Astrocyte (in vitro differentiated cells and primary cell): ENCODE results near the gene CMIP. TPM values are rescaled to one million over a fixed set of nuclear protein-coding genes. Genes with fewer than 3 reads are reported as not detected.

Experiments used
- DNase-seq: peaks from one replicate; pipeline ENCODE4 v3.0.0-alpha.2; 2010; ENCODE audit warnings: low read depth
- FAIRE-seq: peaks from 2 replicates; lab custom pipeline; 2011; peaks lifted over from hg19 to GRCh38; lab: Jason Lieb, UNC
- H2AFZ ChIP-seq: 2 replicates; pipeline ENCODE4 v1.6.0; 2012; ENCODE audit warnings: low read depth, low read length, inconsistent platforms
- H3K27ac ChIP-seq: 2 replicates; pipeline ENCODE4 v1.5.1; 2011; ENCODE audit warnings: low read depth, low read length, inconsistent platforms
- H3K27me3 ChIP-seq: 2 replicates; pipeline ENCODE4 v1.6.0; 2011; ENCODE audit warnings: low read length, inconsistent platforms; ENCODE audit not compliant: insufficient read depth
- H3K36me3 ChIP-seq: 2 replicates; pipeline ENCODE4 v1.5.1; 2011; ENCODE audit warnings: low read length, inconsistent platforms; ENCODE audit not compliant: insufficient read depth
- H3K4me1 ChIP-seq: 2 replicates; pipeline ENCODE4 v1.5.1; 2011; ENCODE audit warnings: low read length, inconsistent platforms; ENCODE audit not compliant: insufficient read depth
- H3K4me2 ChIP-seq: 2 replicates; pipeline ENCODE4 v1.6.0; 2012; ENCODE audit warnings: low read length, inconsistent platforms
- H3K4me3 ChIP-seq: 2 replicates; pipeline ENCODE4 v1.5.1; 2011; ENCODE audit warnings: low read depth, mild to moderate bottlenecking, low read length, inconsistent platforms; ENCODE audit not compliant: insufficient read depth
- H3K79me2 ChIP-seq: 2 replicates; pipeline ENCODE4 v1.6.0; 2012; ENCODE audit warnings: mild to moderate bottlenecking, low read length, inconsistent platforms; ENCODE audit not compliant: insufficient read depth
- H3K9ac ChIP-seq: 2 replicates; pipeline ENCODE4 v1.6.0; 2012; ENCODE audit warnings: mild to moderate bottlenecking, low read length, inconsistent platforms
- H3K9me3 ChIP-seq: 2 replicates; pipeline ENCODE4 v1.5.1; 2012; ENCODE audit warnings: low read depth, mild to moderate bottlenecking, low read length, inconsistent platforms; ENCODE audit not compliant: insufficient read depth
- H4K20me1 ChIP-seq: 2 replicates; pipeline ENCODE4 v1.6.0; 2012; ENCODE audit warnings: low read length, inconsistent platforms; ENCODE audit not compliant: insufficient read depth
- H3K27ac Mint-ChIP-seq: one replicate; pipeline ENCODE4 v1.8.0; 2021; ENCODE audit warnings: mild to moderate bottlenecking, mixed read lengths; ENCODE audit not compliant: unreplicated experiment
- H3K27me3 Mint-ChIP-seq: one replicate; pipeline ENCODE4 v1.8.0; 2021; ENCODE audit warnings: low read depth, mixed read lengths; ENCODE audit not compliant: unreplicated experiment
- H3K36me3 Mint-ChIP-seq: one replicate; pipeline ENCODE4 v1.8.0; 2021; ENCODE audit warnings: low read depth, mixed read lengths; ENCODE audit not compliant: unreplicated experiment
- H3K4me1 Mint-ChIP-seq: one replicate; pipeline ENCODE4 v1.8.0; 2021; ENCODE audit warnings: low read depth, mixed read lengths; ENCODE audit not compliant: unreplicated experiment
- H3K4me3 Mint-ChIP-seq: one replicate; pipeline ENCODE4 v1.8.0; 2021; ENCODE audit warnings: mild to moderate bottlenecking, moderate library complexity, mixed read lengths; ENCODE audit not compliant: unreplicated experiment
- H3K9me3 Mint-ChIP-seq: one replicate; pipeline ENCODE4 v1.8.0; 2021; ENCODE audit warnings: mild to moderate bottlenecking, mixed read lengths; ENCODE audit not compliant: unreplicated experiment
- CTCF ChIP-seq: IDR thresholded peaks from 2 replicates; pipeline ENCODE4 v1.5.1; 2011; ENCODE audit warnings: low read depth, mild to moderate bottlenecking, inconsistent platforms, low read length, moderate library complexity; ENCODE audit not compliant: insufficient read depth
- EZH2 ChIP-seq: IDR thresholded peaks from 2 replicates; pipeline ENCODE4 v1.6.1; 2012; ENCODE audit warnings: mild to moderate bottlenecking, low read length, inconsistent platforms; ENCODE audit not compliant: insufficient read depth
- total RNA-seq: library from RNA; stranded (reverse); gene quantifications from 2 replicates; pipeline ENCODE4 v1.2.1, GENCODE V29; 2021

The CMIP gene
- total RNA-seq, 1 donor from 2014 or later: 71.5 TPM

GRCh38 chr16:81471882-81472281, 27.3 kb downstream of the CMIP start:
- no peaks in the 10 kb centered on the region for H3K27me3 ChIP-seq
- H3K4me1 ChIP-seq: peaks cover 15% of the 10 kb centered on the region
- Mint-ChIP-seq H3K36me3 (peaks cover 13% of the 10 kb centered on the region), H3K9me3 (no peaks in the 10 kb centered on the region), H3K27me3 (no peaks in the 10 kb centered on the region), H3K4me1 (peaks cover 43% of the 10 kb centered on the region), H3K27ac (no peak overlapping the region), H3K4me3 (peak overlapping the region; percentile 35)
- peaks cover 93% of the 10 kb centered on the region for H3K79me2 ChIP-seq
- H3K4me3 ChIP-seq: no peak overlapping the region
- H3K9ac ChIP-seq: no peak overlapping the region
- H2AFZ ChIP-seq: no peak overlapping the region
- no peaks in the 10 kb centered on the region for H3K9me3 ChIP-seq
- no peak overlapping the region for H3K27ac ChIP-seq
- no peak for FAIRE-seq
- peaks cover 3% of the 10 kb centered on the region for H3K36me3 ChIP-seq
- H3K4me2 ChIP-seq: no peak overlapping the region
- DNase-seq: no peak
- no peak for TF ChIP-seq EZH2
- TF ChIP-seq CTCF: no peak
- peaks cover 92% of the 10 kb centered on the region for H4K20me1 ChIP-seq

GRCh38 chr16:81472391-81472790, 27.8 kb downstream of the CMIP start:
- H3K27me3 ChIP-seq: no peaks in the 10 kb centered on the region
- no peak for DNase-seq
- no peak overlapping the region for H3K4me2 ChIP-seq
- no peak overlapping the region for H2AFZ ChIP-seq
- Mint-ChIP-seq H3K27me3 (no peaks in the 10 kb centered on the region), H3K4me3 (no peak overlapping the region), H3K9me3 (no peaks in the 10 kb centered on the region), H3K36me3 (peaks cover 15% of the 10 kb centered on the region), H3K27ac (no peak overlapping the region), H3K4me1 (peaks cover 43% of the 10 kb centered on the region)
- no peak overlapping the region for H3K27ac ChIP-seq
- no peak for FAIRE-seq
- no peak overlapping the region for H3K9ac ChIP-seq
- no peaks in the 10 kb centered on the region for H3K9me3 ChIP-seq
- TF ChIP-seq CTCF (no peak), EZH2 (no peak)
- H3K36me3 ChIP-seq: peaks cover 3% of the 10 kb centered on the region
- H3K4me1 ChIP-seq: peaks cover 15% of the 10 kb centered on the region
- H3K4me3 ChIP-seq: no peak overlapping the region
- H3K79me2 ChIP-seq: peaks cover 91% of the 10 kb centered on the region
- peaks cover 93% of the 10 kb centered on the region for H4K20me1 ChIP-seq

- Mint-ChIP-seq H3K27me3 (no peaks in the 10 kb centered on the region), H3K27ac (no peak overlapping the region), H3K4me3 (no peak overlapping the region), H3K36me3 (peaks cover 16% of the 10 kb centered on the region), H3K4me1 (peaks cover 43% of the 10 kb centered on the region), H3K9me3 (no peaks in the 10 kb centered on the region)
- Histone ChIP-seq H3K9me3 (no peaks in the 10 kb centered on the region), H3K4me3 (no peak overlapping the region), H3K36me3 (peaks cover 3% of the 10 kb centered on the region), H3K4me1 (peaks cover 15% of the 10 kb centered on the region), H4K20me1 (peaks cover 95% of the 10 kb centered on the region), H3K9ac (peak overlapping the region; percentile 8), H2AFZ (no peak overlapping the region), H3K79me2 (peaks cover 91% of the 10 kb centered on the region), H3K27ac (no peak overlapping the region), H3K4me2 (peak overlapping the region; percentile 39), H3K27me3 (no peaks in the 10 kb centered on the region)
- no peak for TF ChIP-seq CTCF
- TF ChIP-seq EZH2: no peak
- DNase-seq (no peak), FAIRE-seq (no peak)
Measured at GRCh38 chr16:81473066-81473488, 28.5 kb downstream of the CMIP start.
